H1 (cell line): Measurements from ENCODE around the gene NANOS3. TPM values are rescaled to one million over a fixed set of nuclear protein-coding genes. Genes with fewer than 3 reads are reported as not detected.

Source experiments
- CTCF ChIA-PET: fragments of 300-600 bp; sonication (Branson Sonifier 250); formaldehyde crosslinking; loops from one replicate; lab custom pipeline; 2021; ENCODE audit not compliant: partially characterized antibody; lab: Charles Lee
- POLR2A ChIA-PET: fragments of 300-600 bp; sonication (Branson Sonifier 250); formaldehyde crosslinking; loops from one replicate; lab custom pipeline; 2021; ENCODE audit warnings: inconsistent platforms; ENCODE audit not compliant: partially characterized antibody; lab: Charles Lee
- DNase-seq, 2 experiments: peaks; one replicate each; pipeline versions ENCODE4 v3.0.0 to v3.0.0-alpha.2; 2010 to 2022; ENCODE audit warnings: low spot score in 2 of 2, low read depth in 1 of 2, mixed read lengths in 1 of 2
- FAIRE-seq: peaks from 2 replicates; lab custom pipeline; 2011; peaks lifted over from hg19 to GRCh38; lab: Jason Lieb, UNC
- H2AFZ ChIP-seq: 2 replicates; pipeline ENCODE4 v1.8.1; 2012; ENCODE audit warnings: low read length, inconsistent platforms
- H2AK5ac ChIP-seq: 2 replicates; pipeline ENCODE4 v1.6.1; 2013; ENCODE audit warnings: low read depth, low read length
- H2BK120ac ChIP-seq: replicated peaks from 2 replicates; pipeline ENCODE3; 2013; ENCODE audit warnings: low read depth, low read length, inconsistent platforms
- H2BK12ac ChIP-seq: 2 replicates; pipeline ENCODE4 v1.6.1; 2013; ENCODE audit warnings: low read depth, low read length
- H2BK15ac ChIP-seq: 2 replicates; pipeline ENCODE4 v1.6.1; 2013; ENCODE audit warnings: low read length
- H2BK20ac ChIP-seq: 2 replicates; pipeline ENCODE4 v1.6.1; 2013; ENCODE audit warnings: low read length
- H2BK5ac ChIP-seq: 2 replicates; pipeline ENCODE4 v1.6.1; 2013; ENCODE audit warnings: low read depth, low read length
- H3K14ac ChIP-seq: 2 replicates; pipeline ENCODE4 v1.6.1; 2013; ENCODE audit warnings: inconsistent platforms; ENCODE audit not compliant: insufficient read length
- H3K18ac ChIP-seq: 2 replicates; pipeline ENCODE4 v1.6.1; 2013; ENCODE audit warnings: low read length; ENCODE audit errors: extremely low read depth
- H3K23ac ChIP-seq: 2 replicates; pipeline ENCODE4 v1.6.1; 2013; ENCODE audit warnings: inconsistent platforms; ENCODE audit not compliant: insufficient read length
- H3K23me2 ChIP-seq: 2 replicates; pipeline ENCODE4 v1.6.1; 2013; ENCODE audit warnings: low read depth, low read length
- H3K27ac ChIP-seq: 2 replicates; pipeline ENCODE4 v1.6.1; 2011; ENCODE audit warnings: low read depth, low read length, inconsistent platforms
- H3K27me3 ChIP-seq, 4 experiments: replicated peaks in 1 of 4; 1 replicate in 1 of 4; 2 replicates in 3 of 4; pipeline versions ENCODE4 v1.6.1 to v1.8.1; 2011 to 2013; ENCODE audit warnings: low read length in 3 of 4, mild to moderate bottlenecking in 3 of 4, inconsistent platforms in 2 of 4, mixed read lengths in 2 of 4, moderate library complexity in 1 of 4; ENCODE audit not compliant: control insufficient read depth in 3 of 4, insufficient read depth in 3 of 4; ENCODE audit errors: extremely low read depth in 1 of 4
- H3K36me3 ChIP-seq, 4 experiments: 2 replicates each; pipeline versions ENCODE4 v1.6.1 to v1.8.1; 2011 to 2013; ENCODE audit warnings: mild to moderate bottlenecking in 4 of 4, low read length in 3 of 4, moderate library complexity in 2 of 4, control low read depth in 1 of 4, inconsistent platforms in 1 of 4; ENCODE audit not compliant: insufficient read depth in 4 of 4, control insufficient read depth in 2 of 4
- H3K4ac ChIP-seq: replicated peaks from 2 replicates; pipeline ENCODE3; 2013; ENCODE audit warnings: low read length, low read depth, mixed read lengths, inconsistent platforms; ENCODE audit not compliant: insufficient read length
- H3K4me1 ChIP-seq, 4 experiments: replicated peaks in 1 of 4; 1 replicate in 1 of 4; 2 replicates in 3 of 4; pipeline versions ENCODE4 v1.6.1 to v1.8.1; 2011 to 2013; ENCODE audit warnings: low read length in 3 of 4, inconsistent platforms in 2 of 4, mixed read lengths in 1 of 4; ENCODE audit not compliant: insufficient read depth in 4 of 4, control insufficient read depth in 3 of 4
- H3K4me2 ChIP-seq, 2 experiments: 2 replicates each; pipeline versions ENCODE4 v1.6.1 to v1.8.1; 2011 to 2013; ENCODE audit warnings: low read depth in 2 of 2, low read length in 2 of 2, control low read depth in 1 of 2, inconsistent platforms in 1 of 2, mild to moderate bottlenecking in 1 of 2; ENCODE audit not compliant: insufficient read depth in 1 of 2
- H3K4me3 ChIP-seq, 4 experiments: fragments of 200-600, 300-600 bp in 1 of 4; sonication (generic), shearing (Covaris generic), sonication (Bioruptor Twin) in 1 of 4; 2 replicates each; pipeline versions ENCODE4 v1.5.1 to v1.8.1; 2011 to 2016; ENCODE audit warnings: low read length in 4 of 4, low read depth in 3 of 4, control low read depth in 2 of 4, inconsistent platforms in 2 of 4, mild to moderate bottlenecking in 2 of 4, mixed read lengths in 1 of 4, moderate library complexity in 1 of 4; ENCODE audit not compliant: insufficient read depth in 2 of 4; ENCODE audit errors: extremely low read depth in 1 of 4
- H3K56ac ChIP-seq: replicated peaks from 2 replicates; pipeline ENCODE3; 2013; ENCODE audit warnings: low read depth, mild to moderate bottlenecking, mixed read lengths, low read length, inconsistent platforms; ENCODE audit not compliant: insufficient read length
- H3K79me1 ChIP-seq: 2 replicates; pipeline ENCODE4 v1.6.1; 2013; ENCODE audit warnings: low read depth, low read length, control low read depth
- H3K79me2 ChIP-seq, 2 experiments: 2 replicates each; pipeline versions ENCODE4 v1.6.1 to v1.8.1; 2012 to 2013; ENCODE audit warnings: low read length in 2 of 2, mild to moderate bottlenecking in 2 of 2, inconsistent platforms in 1 of 2; ENCODE audit not compliant: insufficient read depth in 2 of 2, control insufficient read depth in 1 of 2
- H3K9ac ChIP-seq, 4 experiments: replicated peaks in 1 of 4; 1 replicate in 1 of 4; 2 replicates in 3 of 4; pipeline versions ENCODE4 v1.6.1 to v1.8.1; 2011 to 2013; ENCODE audit warnings: low read depth in 3 of 4, low read length in 3 of 4, control low read depth in 2 of 4, mild to moderate bottlenecking in 2 of 4, moderate library complexity in 2 of 4, inconsistent platforms in 1 of 4; ENCODE audit errors: extremely low read depth in 1 of 4
- H3K9me3 ChIP-seq, 2 experiments: 2 replicates each; pipeline versions ENCODE4 v1.6.1 to v1.8.1; 2012 to 2013; ENCODE audit warnings: mild to moderate bottlenecking in 2 of 2, moderate library complexity in 2 of 2, control low read depth in 1 of 2, inconsistent platforms in 1 of 2, low read depth in 1 of 2, low read length in 1 of 2, mixed read lengths in 1 of 2; ENCODE audit not compliant: insufficient read depth in 2 of 2
- H4K20me1 ChIP-seq, 2 experiments: replicated peaks in 1 of 2; 2 replicates each; pipeline versions ENCODE3 to v1.8.1; 2011 to 2013; ENCODE audit warnings: inconsistent platforms in 2 of 2, low read length in 2 of 2, mild to moderate bottlenecking in 1 of 2; ENCODE audit not compliant: insufficient read depth in 2 of 2, control insufficient read depth in 1 of 2
- H4K5ac ChIP-seq: 2 replicates; pipeline ENCODE4 v1.6.1; 2013; ENCODE audit warnings: low read length, low read depth, mixed read lengths, inconsistent platforms; ENCODE audit not compliant: insufficient read length
- H4K8ac ChIP-seq: 2 replicates; pipeline ENCODE4 v1.8.0; 2013; ENCODE audit warnings: mild to moderate bottlenecking, moderate library complexity, low read length, inconsistent platforms; ENCODE audit not compliant: insufficient read depth; ENCODE audit errors: extremely low read depth
- H4K91ac ChIP-seq: replicated peaks from 2 replicates; pipeline ENCODE3; 2013; ENCODE audit warnings: low read length, mixed read lengths, inconsistent platforms; ENCODE audit not compliant: insufficient read length
- CBX5 ChIP-seq: fragments of 300-800, 300-1000 bp; sonication (generic); IDR thresholded peaks from 2 replicates; pipeline ENCODE4 v1.7.1; 2016; ENCODE audit warnings: antibody characterized with exemption, low read length, low read depth
- CHD2 ChIP-seq: IDR thresholded peaks from 2 replicates; pipeline ENCODE4 v1.6.1; 2012; ENCODE audit warnings: low read length, improper control_type of control experiment
- E2F6 ChIP-seq: IDR thresholded peaks from 2 replicates; pipeline ENCODE4 v1.6.1; 2012; ENCODE audit warnings: inconsistent platforms
- FOSL1 ChIP-seq: IDR thresholded peaks from 2 replicates; pipeline ENCODE4 v1.6.1; 2011; ENCODE audit warnings: mild to moderate bottlenecking, low read depth, low read length, moderate library complexity; ENCODE audit not compliant: insufficient read depth
- GTF2F1 ChIP-seq: IDR thresholded peaks from 2 replicates; pipeline ENCODE4 v1.6.1; 2012; ENCODE audit warnings: low read depth, low read length, improper control_type of control experiment, borderline replicate concordance
- HDAC2 ChIP-seq, 2 experiments: fragments of 300-600 bp in 1 of 2; sonication (generic) in 1 of 2; IDR thresholded peaks; 2 replicates each; pipeline ENCODE4 v1.6.1; 2011 to 2012; ENCODE audit warnings: low read depth in 2 of 2, low read length in 2 of 2, mild to moderate bottlenecking in 2 of 2, moderate library complexity in 2 of 2, borderline replicate concordance in 1 of 2, inconsistent platforms in 1 of 2
- JUN ChIP-seq: IDR thresholded peaks from 2 replicates; pipeline ENCODE4 v1.6.1; 2011; ENCODE audit warnings: low read depth, mild to moderate bottlenecking, improper control_type of control experiment, low read length
- KDM1A ChIP-seq: fragments of 200-600, 300-600 bp; sonication (generic); IDR thresholded peaks from 2 replicates; pipeline ENCODE4 v1.7.1; 2016; ENCODE audit warnings: mild to moderate bottlenecking, low read length, borderline replicate concordance
- KDM5A ChIP-seq: fragments of 200-600 bp; IDR thresholded peaks from 2 replicates; pipeline ENCODE4 v1.7.1; 2012; ENCODE audit warnings: mild to moderate bottlenecking, low read length, inconsistent platforms, mixed read lengths
- NRF1 ChIP-seq: IDR thresholded peaks from 2 replicates; pipeline ENCODE4 v1.6.1; 2011; ENCODE audit warnings: mild to moderate bottlenecking, low read depth, low read length, improper control_type of control experiment
- SIN3A ChIP-seq, 2 experiments: IDR thresholded peaks in 1 of 2; conservative IDR thresholded peaks in 1 of 2; 2 replicates each; pipeline ENCODE4 v1.6.1; 2011 to 2012; ENCODE audit warnings: low read length in 2 of 2, improper control_type of control experiment in 1 of 2, low read depth in 1 of 2, mild to moderate bottlenecking in 1 of 2
- SP1 ChIP-seq: IDR thresholded peaks from 2 replicates; pipeline ENCODE4 v1.6.1; 2011; ENCODE audit warnings: low read depth, low read length
- TAF1 ChIP-seq: IDR thresholded peaks from 2 replicates; pipeline ENCODE4 v1.6.1; 2011; ENCODE audit warnings: mild to moderate bottlenecking, low read depth, low read length
- WGBS, 2 experiments: shearing (Covaris generic) in 1 of 2; methylation state at CpG; one replicate each; pipeline versions ENCODE4 v1.1.6 to v1.1.7; 2013 to 2015; ENCODE audit warnings: low lambda C conversion rate in 2 of 2, mixed read lengths in 2 of 2, inconsistent platforms in 1 of 2, low coverage in 1 of 2, missing lambda C conversion rate in 1 of 2; ENCODE audit not compliant: insufficient replicate concordance in 2 of 2, insufficient coverage in 1 of 2, insufficient read length in 1 of 2; ENCODE audit errors: extremely low coverage in 1 of 2, missing lambda C conversion rate in 1 of 2; 5-methylcytosine and 5-hydroxymethylcytosine counted together
- polyA plus RNA-seq, 7 experiments: library from polyadenylated mRNA; depleted of rRNA in 3 of 7; stranded (reverse) in 5 of 7; unstranded in 2 of 7; fragments of >200 nt in 5 of 7; fragments of 200-250 nt in 2 of 7; gene quantifications; 1 replicate in 5 of 7; 2 replicates in 1 of 7; 4 replicates in 1 of 7; pipeline versions ENCODE4 v1.2.1 to v1.2.3, GENCODE V29; 2011 to 2013; ENCODE audit warnings: missing spikeins in 2 of 7, mixed read lengths in 2 of 7
- total RNA-seq: library from RNA; stranded (reverse); fragmentation: NEBNext Ultra II Directional; extraction: Animal tissue kit (Norgen Biotek cat#: 25700); gene quantifications from 2 replicates; pipeline ENCODE4 v1.2.1, GENCODE V29; 2021

The NANOS3 gene
- total and polyA plus RNA-seq, 2 of the 8 experiments (the other 6 are each of a cell fraction or from before 2014, with no cell fraction given), result 0.62 TPM; not detected in 1

DNA sequence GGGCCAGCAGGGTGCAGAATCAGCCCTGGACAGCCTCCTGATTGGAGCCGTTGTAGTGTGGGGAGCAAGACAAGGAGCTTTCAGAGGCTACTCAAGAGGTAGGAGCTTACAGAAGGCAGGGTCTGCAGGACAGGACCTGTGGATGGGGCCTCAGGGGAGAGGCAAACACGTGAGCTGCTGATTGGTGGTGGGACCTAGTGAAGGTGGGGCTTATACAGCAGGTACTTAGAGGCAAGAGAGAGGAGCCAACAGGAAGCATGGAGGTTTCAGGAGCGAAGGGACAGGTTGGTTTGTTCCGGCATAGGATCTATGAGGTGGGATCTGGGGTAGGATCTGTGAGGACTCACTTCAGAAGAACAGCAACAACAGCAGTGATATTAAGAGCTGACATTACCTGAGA lies 49.3 kb upstream of the NANOS3 start:
- Histone ChIP-seq H3K14ac (no peak overlapping the region), H2BK20ac (no peak overlapping the region), H4K5ac (no peak overlapping the region), H3K4me3 (no peak overlapping the region), H2BK12ac (no peak overlapping the region), H4K91ac (no peak overlapping the region), H3K36me3 (peaks cover 2 to 26% (median 17%) of the 10 kb centered on the region in 4 experiments; a peak in 6 of 8 replicates), H3K56ac (no peak overlapping the region), H3K4me2 (no peak overlapping the region), H2AFZ (no peak overlapping the region), H4K20me1 (peaks cover 0 to 4% of the 10 kb centered on the region in 2 experiments), H2BK120ac (no peak overlapping the region), H3K9me3 (no peaks in the 10 kb centered on the region), H3K4me1 (peaks cover 0 to 2% (median 0%) of the 10 kb centered on the region in 4 experiments; a peak in 2 of 7 replicates), H3K79me2 (no peaks in the 10 kb centered on the region), H3K4ac (no peak overlapping the region), H2BK15ac (no peak overlapping the region), H4K8ac (no peak overlapping the region), H2AK5ac (no peak overlapping the region), H3K27ac (no peak overlapping the region), H3K18ac (no peak overlapping the region), H3K23me2 (no peaks in the 10 kb centered on the region), H3K79me1 (no peaks in the 10 kb centered on the region; the same call in 1 of the 2 replicates), H3K27me3 (no peaks in the 10 kb centered on the region), H3K23ac (no peak overlapping the region), H3K9ac (no peak overlapping the region; a peak in 1 of 7 replicates), H2BK5ac (0 out of 2 replicates have a peak overlapping the region, but pooled peaks have one; percentile 8)
- CTCF ChIA-PET, result interaction anchor here (1.0 to 5.7 kb wide), 8 partner anchors 8 to 44 kb away, joined by 3 to 27 read pairs (median 6); no protein-coding TSS in a partner anchor
- POLR2A ChIA-PET, result interaction anchor here (0.5 to 3.3 kb wide), 12 partner anchors 11 to 166 kb away, joined by 3 to 20 read pairs (median 3); partner anchors contain the start of gene C19orf53
- no peak for FAIRE-seq
- no peak for DNase-seq
- 87% methylated on average over 3 of the region's 4 CpGs; no CpG with 5 or more reads in 1 of the 2 experiments for WGBS, 2 experiments
- TF ChIP-seq JUN, result no peak
- no peak for TF ChIP-seq KDM5A
- TF ChIP-seq E2F6, result no peak
- TF ChIP-seq CBX5, result no peak
- TF ChIP-seq FOSL1, result no peak
- TF ChIP-seq GTF2F1, result no peak
- no peak for TF ChIP-seq NRF1
- TF ChIP-seq CHD2, result no peak
- no peak for TF ChIP-seq HDAC2 (IDR thresholded peaks at IDR 0.05; ENCODE audit: borderline replicate concordance in 1 of 2, low read depth in 2 of 2, low read length in 2 of 2)
- no peak for TF ChIP-seq TAF1
- no peak for TF ChIP-seq SIN3A (conservative IDR thresholded peaks at IDR 0.05 in 1 of 2, IDR thresholded peaks at IDR 0.05 in 1 of 2; ENCODE audit: low read depth in 1 of 2, low read length in 2 of 2)
- TF ChIP-seq SP1, result no peak
- no peak for TF ChIP-seq KDM1A
